Measurements from ENCODE around the gene APOBEC3B.
A peak's percentile ranks its signal among the peaks of the same experiment; 100 is the strongest.
"Not testable (repeated sequence)": the region's sequence is repeated elsewhere in the genome, so short reads cannot be mapped to it uniquely, and the experiment has no call there.

Gene APOBEC3B

DNA sequence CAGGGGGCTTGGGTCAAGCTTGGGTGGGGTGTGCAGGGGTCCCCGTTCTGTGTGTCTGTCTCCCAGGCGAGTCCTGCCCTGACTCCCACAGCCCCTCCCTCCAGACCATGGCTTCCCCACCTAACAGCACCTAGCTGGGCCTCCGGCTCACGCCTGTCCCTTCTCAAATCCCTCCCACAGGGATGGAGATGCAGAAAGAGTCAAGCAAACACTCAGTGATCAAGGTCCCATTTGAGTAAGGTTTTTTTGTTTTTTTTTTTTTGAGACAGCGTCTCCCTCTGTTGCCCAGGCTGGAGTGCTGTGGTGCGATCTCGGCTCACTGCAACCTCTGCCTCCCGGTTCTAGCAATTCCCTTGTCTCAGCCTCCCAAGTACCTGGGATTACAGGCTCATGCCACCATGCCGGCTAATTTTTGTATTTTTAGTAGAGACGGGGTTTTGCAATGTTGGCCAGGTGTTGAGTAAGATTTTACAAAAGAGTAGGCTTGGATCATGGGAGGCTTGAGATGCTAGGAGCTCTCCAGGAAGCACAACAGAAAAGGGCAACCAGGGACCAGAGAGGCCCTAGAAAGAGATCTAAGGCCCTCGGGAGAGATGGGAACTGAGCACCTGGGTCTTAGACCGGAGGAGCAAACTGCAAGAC, 44.5 kb downstream of the APOBEC3B start:
- DNase-seq (ENCODE audit: low read depth in 1 of 2, low spot score in 1 of 2), result no peak

DNA sequence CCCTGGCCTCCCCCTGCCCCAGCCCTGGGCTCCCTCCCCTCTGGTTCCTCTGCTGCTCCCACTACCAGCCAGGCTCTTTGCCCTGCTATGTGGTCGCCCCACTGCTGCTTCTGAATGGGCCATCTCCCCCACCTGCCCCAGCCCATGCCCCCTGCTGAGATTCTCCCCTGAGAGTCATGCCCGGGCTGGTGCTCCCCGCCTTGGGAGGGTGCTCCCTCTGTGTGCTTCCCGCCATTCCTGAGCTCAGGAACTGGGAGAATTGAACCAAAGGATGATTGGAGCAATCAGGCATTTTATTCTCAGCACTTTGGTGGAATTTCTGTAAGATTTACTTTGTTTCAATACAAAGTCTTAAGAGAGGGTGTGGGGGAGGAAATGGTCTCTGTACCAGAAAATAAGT, 45.6 kb downstream of the APOBEC3B start:
- no peak for DNase-seq (ENCODE audit: low read depth in 1 of 2, low spot score in 1 of 2)

DNA sequence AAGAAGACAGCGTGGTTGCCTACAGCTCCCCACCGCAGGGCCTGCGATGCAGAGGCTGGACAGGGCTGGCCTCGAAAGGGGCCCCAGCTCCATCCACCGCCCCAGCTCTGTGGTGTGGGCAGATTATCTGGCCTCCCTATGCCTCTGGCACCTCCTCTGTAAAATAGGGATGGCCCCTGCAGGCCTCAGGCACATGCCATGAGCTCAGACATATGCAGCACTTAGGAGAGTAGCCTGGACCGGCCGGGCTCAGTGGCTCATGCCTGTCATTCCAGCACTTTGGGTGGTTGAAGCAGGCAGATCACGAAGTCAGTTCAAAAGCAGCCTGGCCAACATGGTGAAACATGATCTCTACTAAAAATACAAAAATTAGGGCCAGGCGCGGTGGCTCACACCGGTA, 46.1 kb downstream of the APOBEC3B start:
- no peak for DNase-seq (ENCODE audit: low read depth in 1 of 2, low spot score in 1 of 2)

DNA sequence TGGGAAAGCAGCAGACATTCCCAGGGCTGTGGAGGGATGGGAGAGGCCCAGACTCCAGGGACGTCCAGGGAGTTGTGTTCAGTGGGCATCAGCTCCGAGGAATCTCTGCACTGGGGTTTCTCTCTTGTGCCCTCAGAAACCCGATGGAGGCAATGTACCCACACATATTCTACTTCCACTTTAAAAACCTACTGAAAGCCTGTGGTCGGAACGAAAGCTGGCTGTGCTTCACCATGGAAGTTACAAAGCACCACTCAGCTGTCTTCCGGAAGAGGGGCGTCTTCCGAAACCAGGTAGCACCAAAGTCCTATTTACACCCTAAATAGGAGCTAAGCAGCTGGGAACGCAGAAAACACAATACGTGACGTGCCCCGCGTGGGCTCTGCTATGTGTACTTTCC, 47.1 kb downstream of the APOBEC3B start:
- no peak for DNase-seq (ENCODE audit: low read depth in 1 of 2, low spot score in 1 of 2)

DNA sequence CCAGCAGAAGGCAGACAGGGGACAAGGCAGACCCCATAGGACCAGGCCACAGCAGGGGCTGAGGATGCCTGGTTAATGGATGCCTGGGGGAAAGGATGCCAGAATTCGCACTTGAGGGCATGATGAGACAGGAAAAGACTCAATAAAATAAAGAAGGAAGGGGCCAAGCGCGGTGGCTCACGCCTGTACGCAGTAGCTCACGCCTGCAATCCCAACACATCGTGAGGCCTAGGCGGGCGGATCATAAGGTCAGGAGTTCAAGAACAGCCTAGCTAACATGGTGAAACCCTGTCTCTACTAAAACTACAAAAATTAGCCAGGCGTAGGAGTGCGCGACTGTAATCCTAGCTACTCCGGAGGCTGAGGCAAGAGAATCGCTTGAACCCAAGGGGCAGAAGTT, 48.6 kb downstream of the APOBEC3B start:
- DNase-seq (ENCODE audit: low read depth in 1 of 2, low spot score in 1 of 2), result no peak

DNA sequence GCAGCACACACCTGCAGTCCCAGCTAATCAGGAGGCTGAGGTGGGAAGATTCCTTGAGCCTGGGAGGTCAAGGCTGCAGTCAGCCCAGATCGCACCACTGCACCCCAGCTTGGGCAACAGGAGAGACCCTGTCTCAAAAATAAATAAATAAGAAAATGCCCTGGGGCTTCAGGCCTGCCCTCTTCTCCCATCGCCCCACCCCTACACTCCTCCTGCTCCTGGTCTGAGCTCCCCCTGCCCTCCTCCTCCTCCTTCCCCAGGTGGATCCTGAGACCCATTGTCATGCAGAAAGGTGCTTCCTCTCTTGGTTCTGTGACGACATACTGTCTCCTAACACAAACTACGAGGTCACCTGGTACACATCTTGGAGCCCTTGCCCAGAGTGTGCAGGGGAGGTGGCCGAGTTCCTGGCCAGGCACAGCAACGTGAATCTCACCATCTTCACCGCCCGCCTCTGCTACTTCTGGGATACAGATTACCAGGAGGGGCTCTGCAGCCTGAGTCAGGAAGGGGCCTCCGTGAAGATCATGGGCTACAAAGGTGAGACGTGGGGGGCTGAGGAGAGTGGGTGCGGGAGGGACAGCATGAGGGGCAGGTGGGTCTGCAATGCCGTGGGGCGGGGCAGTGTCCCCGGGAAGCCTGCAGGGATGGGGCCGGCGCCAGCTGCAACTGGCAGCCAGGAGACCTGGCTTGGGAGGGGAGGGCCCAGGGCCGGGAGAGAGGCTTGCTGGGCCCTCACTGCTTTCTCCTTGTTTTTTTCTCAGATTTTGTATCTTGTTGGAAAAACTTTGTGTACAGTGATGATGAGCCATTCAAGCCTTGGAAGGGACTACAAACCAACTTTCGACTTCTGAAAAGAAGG, 49.5 kb downstream of the APOBEC3B start:
- DNase-seq (ENCODE audit: low read depth in 1 of 2, low spot score in 1 of 2), result not testable (repeated sequence)

DNA sequence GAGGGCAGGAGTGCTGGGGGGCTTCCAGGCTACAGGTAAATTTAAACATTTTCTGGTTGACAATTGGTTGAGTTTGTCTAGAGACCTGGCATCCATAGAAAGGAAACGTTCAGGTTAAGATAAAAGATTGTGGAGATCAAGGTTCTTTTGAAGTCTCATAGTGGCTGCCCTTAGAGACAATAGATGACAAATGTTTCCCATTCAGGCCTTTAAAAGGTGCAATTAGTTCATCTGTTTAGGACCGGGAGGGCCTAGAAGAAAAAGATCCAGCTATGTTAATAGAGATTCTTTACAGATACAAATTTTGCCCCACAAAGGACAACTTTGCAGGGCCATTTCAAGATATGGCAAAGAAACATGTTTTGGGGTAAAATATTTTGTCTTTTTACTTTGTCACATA, 54.9 kb downstream of the APOBEC3B start:
- not testable (repeated sequence) for DNase-seq (ENCODE audit: low read depth in 1 of 2, low spot score in 1 of 2)

DNA sequence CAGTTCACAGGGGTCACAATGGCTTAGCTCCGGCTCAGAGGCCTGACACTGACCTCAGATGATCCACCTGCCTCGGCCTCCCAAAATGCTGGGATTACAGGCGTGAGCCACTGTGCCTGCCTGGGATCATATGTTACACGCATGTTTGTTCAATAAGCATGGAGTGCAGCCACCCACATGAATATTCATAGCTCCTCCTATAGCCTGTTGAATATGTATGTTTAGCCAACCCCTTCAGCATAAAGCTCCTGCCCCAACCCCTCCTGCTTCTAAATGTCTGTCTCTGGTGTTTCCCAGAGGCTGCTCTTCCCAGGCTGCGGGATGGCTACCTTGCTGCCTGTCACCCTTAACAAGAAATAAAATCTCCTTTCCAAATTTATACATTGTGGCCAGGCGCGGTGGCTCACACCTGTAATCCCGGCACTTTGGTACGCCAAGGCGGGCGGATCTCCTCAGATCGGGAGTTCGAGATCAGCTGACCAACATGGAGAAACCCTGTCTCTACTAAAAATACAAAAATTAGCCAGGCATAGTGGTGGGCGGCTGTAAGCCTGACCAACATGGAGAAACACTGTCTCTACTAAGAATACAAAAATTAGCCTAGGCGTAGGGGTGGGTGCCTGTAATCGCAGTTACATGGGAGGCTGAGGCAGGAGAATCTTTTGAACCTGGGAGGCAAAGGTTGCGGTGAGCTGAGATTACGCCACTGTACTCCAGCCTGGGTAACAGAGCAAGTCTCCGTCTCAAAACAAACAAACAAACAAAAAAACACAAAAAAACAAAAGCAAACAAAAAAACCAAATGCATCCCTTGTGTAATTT, 57.4 kb downstream of the APOBEC3B start:
- no peak for DNase-seq (ENCODE audit: low read depth in 1 of 2, low spot score in 1 of 2)

DNA sequence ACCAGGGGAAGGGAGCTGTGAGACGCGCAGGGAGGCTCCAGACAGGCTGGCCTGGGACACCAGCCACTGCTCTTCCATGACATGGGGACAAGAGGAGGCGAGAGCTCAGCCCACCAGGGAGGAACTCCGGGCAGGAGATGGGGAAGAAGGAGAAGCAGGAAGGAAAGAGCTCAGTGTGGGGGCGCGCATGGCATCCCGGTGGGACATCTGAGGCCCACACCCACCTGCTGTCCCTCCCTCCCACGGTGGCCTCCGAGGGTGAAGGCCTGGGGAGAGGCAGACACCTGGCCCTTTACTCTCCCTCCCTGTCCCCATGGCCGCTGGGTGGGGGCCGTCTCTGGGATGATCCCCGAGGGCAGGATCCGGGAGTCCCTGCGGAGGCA, 58.0 kb downstream of the APOBEC3B start:
- not testable (repeated sequence) for DNase-seq (ENCODE audit: low read depth in 1 of 2, low spot score in 1 of 2)

DNA sequence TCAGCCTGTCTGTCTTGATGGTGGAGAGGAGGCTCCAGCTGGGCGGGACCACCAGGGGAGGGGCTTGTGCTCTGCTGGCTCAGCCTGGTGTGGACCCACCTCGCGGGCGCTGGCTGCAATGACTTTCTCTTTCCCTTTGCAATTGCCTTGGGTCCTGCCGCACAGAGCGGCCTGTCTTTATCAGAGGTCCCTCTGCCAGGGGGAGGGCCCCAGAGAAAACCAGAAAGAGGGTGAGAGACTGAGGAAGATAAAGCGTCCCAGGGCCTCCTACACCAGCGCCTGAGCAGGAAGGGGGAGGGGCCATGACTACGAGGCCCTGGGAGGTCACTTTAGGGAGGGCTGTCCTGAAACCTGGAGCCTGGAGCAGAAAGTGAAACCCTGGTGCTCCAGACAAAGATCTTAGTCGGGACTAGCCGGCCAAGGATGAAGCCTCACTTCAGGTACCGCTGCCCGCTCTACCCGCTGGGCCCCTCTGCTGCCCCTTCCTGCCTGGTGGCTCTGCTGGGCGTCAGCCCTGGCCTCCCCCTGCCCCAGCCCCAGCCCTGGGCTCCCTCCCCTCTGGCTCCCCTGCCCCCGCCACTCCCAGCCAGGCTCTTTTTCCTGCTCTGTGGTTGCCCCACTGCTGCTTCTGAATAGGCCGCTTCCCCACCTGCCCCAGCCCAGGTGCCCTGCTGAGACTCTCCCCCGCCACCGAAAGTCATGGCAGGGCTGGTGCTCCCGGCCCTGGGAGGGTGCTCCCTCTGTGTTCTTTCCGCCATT, 58.6 kb downstream of the APOBEC3B start, which contains the start of gene APOBEC3F:
APOBEC3F (plus strand) TSS at position 327 of the 759 bp plus-strand sequence; CDS start at position 424, 97 bp downstream.
- DNase-seq (ENCODE audit: low read depth in 1 of 2, low spot score in 1 of 2), result peak; percentile 33 to 36

DNA sequence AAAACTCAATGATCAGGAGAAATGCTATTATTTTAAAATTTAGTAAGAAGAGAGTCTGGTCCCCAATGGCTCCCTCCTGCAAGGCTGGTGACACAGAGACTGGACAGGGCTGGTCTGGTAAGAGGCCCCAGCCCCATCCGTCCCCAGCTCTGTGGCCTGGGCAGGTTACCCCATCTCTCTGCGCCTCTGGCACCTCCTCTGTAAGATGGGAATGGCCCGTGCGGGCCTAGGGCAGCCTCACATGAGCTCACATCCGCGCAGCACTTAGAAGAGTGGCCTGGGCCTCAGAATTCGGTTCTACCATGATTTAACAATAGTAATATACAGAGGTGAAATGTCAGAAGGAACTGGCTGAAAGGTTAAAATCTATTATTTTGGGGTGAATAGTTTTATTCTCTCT, 59.8 kb downstream of the APOBEC3B start:
- DNase-seq (ENCODE audit: low read depth in 1 of 2, low spot score in 1 of 2), result no peak

All from activated CD4-positive, alpha-beta T cell treated with anti-CD3 and anti-CD28 coated beads, Interleukin-2, amount 50 U/mL, for 24 hours (primary cell).